H9 (cell line): ENCODE measurements around the gene MMRN1. TPM values are rescaled to one million over a fixed set of nuclear protein-coding genes. Genes with fewer than 3 reads are reported as not detected.

Experiments used
- DNase-seq: peaks from one replicate; pipeline ENCODE4 v3.0.0-alpha.2; 2017
- H2AFZ ChIP-seq: one replicate; pipeline ENCODE4 v1.6.1; 2013; ENCODE audit warnings: mild to moderate bottlenecking, low read length, control low read depth, moderate library complexity
- H2AK5ac ChIP-seq: 2 replicates; pipeline ENCODE4 v1.6.1; 2013; ENCODE audit warnings: low read length, control low read depth, mixed read lengths; ENCODE audit not compliant: insufficient read length
- H2BK120ac ChIP-seq: one replicate; pipeline ENCODE4 v1.6.1; 2013; ENCODE audit warnings: low read depth, mild to moderate bottlenecking, low read length, control low read depth, inconsistent platforms; ENCODE audit not compliant: poor library complexity, severe bottlenecking
- H2BK12ac ChIP-seq: 2 replicates; pipeline ENCODE4 v1.6.1; 2013; ENCODE audit warnings: low read length, control low read depth, mixed read lengths, low read depth; ENCODE audit not compliant: insufficient read length
- H2BK15ac ChIP-seq: 2 replicates; pipeline ENCODE4 v1.6.1; 2013; ENCODE audit warnings: low read depth, low read length, control low read depth
- H2BK20ac ChIP-seq: one replicate; pipeline ENCODE4 v1.6.1; 2013; ENCODE audit warnings: low read depth, mild to moderate bottlenecking, low read length, control low read depth, inconsistent platforms; ENCODE audit not compliant: poor library complexity, severe bottlenecking
- H2BK5ac ChIP-seq: 2 replicates; pipeline ENCODE4 v1.6.1; 2013; ENCODE audit warnings: low read length, control low read depth, mixed read lengths; ENCODE audit not compliant: insufficient read length
- H3K14ac ChIP-seq: 2 replicates; pipeline ENCODE4 v1.6.1; 2013; ENCODE audit warnings: low read length, control low read depth; ENCODE audit not compliant: insufficient read depth
- H3K18ac ChIP-seq: 2 replicates; pipeline ENCODE4 v1.6.1; 2013; ENCODE audit warnings: low read depth, mild to moderate bottlenecking, mixed read lengths, low read length, control low read depth; ENCODE audit not compliant: insufficient read length
- H3K23ac ChIP-seq: 2 replicates; pipeline ENCODE4 v1.6.1; 2013; ENCODE audit warnings: low read length, control low read depth, mixed read lengths, low read depth; ENCODE audit not compliant: insufficient read length
- H3K23me2 ChIP-seq: 2 replicates; pipeline ENCODE4 v1.6.1; 2013; ENCODE audit warnings: low read depth, mild to moderate bottlenecking, mixed read lengths, low read length, control low read depth; ENCODE audit not compliant: insufficient read length, poor library complexity, severe bottlenecking
- H3K27ac ChIP-seq: 2 replicates; pipeline ENCODE4 v1.5.1; 2013; ENCODE audit warnings: low read length, control low read depth, mixed read lengths, low read depth; ENCODE audit not compliant: insufficient read length
- H3K27me3 ChIP-seq: 2 replicates; pipeline ENCODE4 v1.6.1; 2013; ENCODE audit warnings: low read length, control low read depth, inconsistent platforms; ENCODE audit not compliant: insufficient read depth
- H3K4ac ChIP-seq: 2 replicates; pipeline ENCODE4 v1.6.1; 2013; ENCODE audit warnings: low read depth, mild to moderate bottlenecking, control low read depth, inconsistent platforms, low read length, moderate library complexity
- H3K4me1 ChIP-seq: 2 replicates; pipeline ENCODE4 v1.6.1; 2013; ENCODE audit warnings: low read length, control low read depth, inconsistent platforms; ENCODE audit not compliant: insufficient read depth
- H3K4me2 ChIP-seq: 2 replicates; pipeline ENCODE4 v1.6.1; 2013; ENCODE audit warnings: low read length, control low read depth, mixed read lengths; ENCODE audit not compliant: insufficient read length, insufficient read depth
- H3K56ac ChIP-seq: 2 replicates; pipeline ENCODE4 v1.6.1; 2013; ENCODE audit warnings: low read depth, mild to moderate bottlenecking, mixed read lengths, low read length, control low read depth; ENCODE audit not compliant: insufficient read length
- H3K79me1 ChIP-seq: 2 replicates; pipeline ENCODE4 v1.6.1; 2013; ENCODE audit warnings: low read depth, mild to moderate bottlenecking, moderate library complexity, low read length, control low read depth, inconsistent platforms; ENCODE audit not compliant: insufficient read depth, poor library complexity, severe bottlenecking
- H3K79me2 ChIP-seq: 2 replicates; pipeline ENCODE4 v1.6.1; 2013; ENCODE audit warnings: low read length, control low read depth, inconsistent platforms; ENCODE audit not compliant: insufficient read depth
- H3K9ac ChIP-seq: 2 replicates; pipeline ENCODE4 v1.6.1; 2013; ENCODE audit warnings: low read length, control low read depth, mixed read lengths; ENCODE audit not compliant: insufficient read length; ENCODE audit errors: extremely low read depth
- H3K9me3 ChIP-seq: one replicate; pipeline ENCODE4 v1.6.1; 2013; ENCODE audit warnings: low read depth, low read length, inconsistent platforms; ENCODE audit not compliant: control insufficient read depth
- H3T11ph ChIP-seq: one replicate; pipeline ENCODE4 v1.6.1; 2013; ENCODE audit warnings: mild to moderate bottlenecking, low read length, control low read depth, inconsistent platforms
- H4K20me1 ChIP-seq: one replicate; pipeline ENCODE4 v1.6.1; 2013; ENCODE audit not compliant: control insufficient read depth, insufficient read length, insufficient read depth
- H4K5ac ChIP-seq: 2 replicates; pipeline ENCODE4 v1.6.1; 2013; ENCODE audit warnings: low read depth, mild to moderate bottlenecking, mixed read lengths, low read length, control low read depth; ENCODE audit not compliant: insufficient read length
- H4K8ac ChIP-seq: replicated peaks from 2 replicates; pipeline ENCODE4 v1.6.1; 2013; ENCODE audit warnings: low read length, control low read depth, mixed read lengths, low read depth; ENCODE audit not compliant: insufficient read length
- H4K91ac ChIP-seq: 2 replicates; pipeline ENCODE4 v1.6.1; 2013; ENCODE audit warnings: low read depth, mild to moderate bottlenecking, moderate library complexity, mixed read lengths, low read length, control low read depth; ENCODE audit not compliant: insufficient read length
- H3K27ac Mint-ChIP-seq, 3 experiments: 2 replicates in 2 of 3; 3 replicates in 1 of 3; pipeline ENCODE4 v1.8.0; 2020 to 2021; ENCODE audit warnings: mixed read lengths in 3 of 3, mild to moderate bottlenecking in 1 of 3, moderate library complexity in 1 of 3
- H3K27me3 Mint-ChIP-seq: 2 replicates; pipeline ENCODE4 v1.8.0; 2021; ENCODE audit warnings: low read depth, mild to moderate bottlenecking, moderate library complexity, mixed read lengths
- H3K36me3 Mint-ChIP-seq, 3 experiments: 2 replicates in 2 of 3; 3 replicates in 1 of 3; pipeline ENCODE4 v1.8.0; 2020 to 2021; ENCODE audit warnings: low read depth in 3 of 3, mixed read lengths in 3 of 3; ENCODE audit not compliant: insufficient read depth in 1 of 3
- H3K4me1 Mint-ChIP-seq, 2 experiments: 2 replicates each; pipeline ENCODE4 v1.8.0; 2020; ENCODE audit warnings: mixed read lengths in 2 of 2
- H3K4me3 Mint-ChIP-seq, 2 experiments: 2 replicates in 1 of 2; 3 replicates in 1 of 2; pipeline ENCODE4 v1.8.0; 2020 to 2021; ENCODE audit warnings: mild to moderate bottlenecking in 2 of 2, mixed read lengths in 2 of 2, moderate library complexity in 1 of 2
- H3K9me3 Mint-ChIP-seq, 2 experiments: 2 replicates in 1 of 2; 3 replicates in 1 of 2; pipeline ENCODE4 v1.8.0; 2020; ENCODE audit warnings: mild to moderate bottlenecking in 2 of 2, mixed read lengths in 2 of 2, moderate library complexity in 1 of 2
- CTCF ChIP-seq: fragments of 200-600 bp; sonication (generic); conservative IDR thresholded peaks from 3 replicates; pipeline ENCODE4 v1.8.0; 2021; ENCODE audit warnings: antibody characterized with exemption, mild to moderate bottlenecking
- WGBS: extraction: QIAGEN DNeasy Blood & Tissue Kit; methylation state at CpG from one replicate; pipeline ENCODE4 v1.1.7; 2013; ENCODE audit warnings: missing lambda C conversion rate, low lambda C conversion rate, mixed read lengths; ENCODE audit not compliant: insufficient read length; ENCODE audit errors: extremely low coverage; 5-methylcytosine and 5-hydroxymethylcytosine counted together
- total RNA-seq: library from RNA; stranded (reverse); gene quantifications from 2 replicates; pipeline ENCODE4 v1.2.1, GENCODE V29; 2021

Gene MMRN1
- total RNA-seq, 1 experiment from 2014 or later: not detected

DNA sequence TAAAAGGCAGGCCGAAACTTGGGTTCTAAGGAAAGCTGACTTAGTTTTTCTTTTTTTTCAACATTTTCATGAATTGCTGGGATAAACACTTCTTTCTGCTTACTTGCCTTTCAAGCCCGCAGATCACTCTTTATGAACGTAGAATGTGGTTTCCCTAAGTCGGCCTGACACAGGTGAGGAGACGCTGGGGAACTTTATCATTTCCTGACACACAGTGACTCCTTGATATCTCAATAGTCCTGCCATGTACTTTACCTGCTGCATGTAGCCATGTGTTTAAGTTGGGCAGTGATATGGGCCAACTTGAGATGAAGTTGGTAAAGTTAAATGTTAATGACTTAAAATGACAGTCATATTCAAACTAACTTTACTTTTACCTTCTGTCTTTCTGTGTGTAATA, 31.1 kb upstream of the MMRN1 start:
- H2BK120ac ChIP-seq: no peak overlapping the region
- H3K27ac ChIP-seq: no peak overlapping the region
- H3K14ac ChIP-seq: no peak overlapping the region
- H2BK12ac ChIP-seq: no peak overlapping the region
- no peak overlapping the region for H3K4me2 ChIP-seq
- H2AK5ac ChIP-seq: no peak overlapping the region
- Mint-ChIP-seq H3K4me3 (no peak overlapping the region), H3K27me3 (no peaks in the 10 kb centered on the region; the same call in 1 of the 2 replicates), H3K27ac (no peak overlapping the region), H3K9me3 (peaks cover 8 to 10% of the 10 kb centered on the region in 2 experiments; a peak in 4 of 5 replicates), H3K36me3 (0 out of 7 replicates have a peak, but pooled peaks cover 0 to 4% (median 0%) of the 10 kb centered on the region in 3 experiments), H3K4me1 (no peaks in the 10 kb centered on the region)
- no peak overlapping the region for H3T11ph ChIP-seq
- no peak overlapping the region for H2BK20ac ChIP-seq
- no peak for TF ChIP-seq CTCF
- H3K27me3 ChIP-seq: no peaks in the 10 kb centered on the region; the same call in 1 of the 2 replicates
- DNase-seq: no peak
- no peak overlapping the region for H4K5ac ChIP-seq
- no peaks in the 10 kb centered on the region for H3K9me3 ChIP-seq
- H3K18ac ChIP-seq: no peak overlapping the region
- H3K23ac ChIP-seq: no peak overlapping the region
- H3K23me2 ChIP-seq: no peaks in the 10 kb centered on the region
- H2AFZ ChIP-seq: no peak overlapping the region
- H4K20me1 ChIP-seq: no peaks in the 10 kb centered on the region
- H4K8ac ChIP-seq: no peak overlapping the region
- no CpG with 5 or more reads among the region's 5 CpGs for WGBS
- H3K79me1 ChIP-seq: no peaks in the 10 kb centered on the region
- H3K56ac ChIP-seq: no peak overlapping the region
- H3K4me1 ChIP-seq: no peaks in the 10 kb centered on the region
- no peak overlapping the region for H3K9ac ChIP-seq
- H2BK15ac ChIP-seq: no peak overlapping the region
- H2BK5ac ChIP-seq: no peak overlapping the region
- H4K91ac ChIP-seq: no peak overlapping the region
- no peaks in the 10 kb centered on the region for H3K79me2 ChIP-seq
- no peak overlapping the region for H3K4ac ChIP-seq
